Natural killer cell (primary cell): ENCODE measurements around the gene TMEM132D. TPM values are rescaled to one million over a fixed set of nuclear protein-coding genes. Genes with fewer than 3 reads are reported as not detected.

Experiments used
- ATAC-seq, 3 donors: fragments of 150-1000 bp in 2 of 3; fragments of 200-7000 bp in 1 of 3; cut with Tn5 transposase; 1 replicate in 1 of 3; 2 replicates in 2 of 3; pipeline ENCODE4 v1.10.0; 2021; ENCODE audit warnings: mild to moderate bottlenecking in 2 of 3, moderate library complexity in 2 of 3
- DNase-seq, 2 donors: peaks; one replicate each; pipeline versions ENCODE4 v3.0.0 to v3.0.0-alpha.2; 2013 to 2021; ENCODE audit warnings: mixed read lengths in 1 of 2
- H3K27ac ChIP-seq: one replicate; pipeline ENCODE4 v1.5.1; 2013; ENCODE audit warnings: mild to moderate bottlenecking, low read length
- H3K27me3 ChIP-seq: one replicate; pipeline ENCODE4 v1.6.1; 2013; ENCODE audit warnings: low read length; ENCODE audit not compliant: control insufficient read depth, insufficient read depth
- H3K36me3 ChIP-seq: one replicate; pipeline ENCODE4 v1.6.1; 2013; ENCODE audit warnings: low read length; ENCODE audit not compliant: control insufficient read depth, insufficient read depth
- H3K4me1 ChIP-seq: one replicate; pipeline ENCODE4 v1.6.1; 2013; ENCODE audit warnings: low read length; ENCODE audit not compliant: control insufficient read depth, insufficient read depth
- H3K4me3 ChIP-seq: one replicate; pipeline ENCODE4 v1.5.1; 2013; ENCODE audit warnings: low read length
- H3K9me3 ChIP-seq: one replicate; pipeline ENCODE4 v1.6.1; 2013; ENCODE audit warnings: low read length; ENCODE audit not compliant: control insufficient read depth, insufficient read depth
- H3K27ac Mint-ChIP-seq, 2 donors: one replicate each; pipeline ENCODE4 v1.8.0; 2022; ENCODE audit warnings: mild to moderate bottlenecking in 2 of 2, mixed read lengths in 2 of 2, moderate library complexity in 1 of 2
- H3K27me3 Mint-ChIP-seq, 2 donors: one replicate each; pipeline ENCODE4 v1.8.0; 2022; ENCODE audit warnings: low read depth in 2 of 2, mixed read lengths in 2 of 2
- H3K36me3 Mint-ChIP-seq: one replicate; pipeline ENCODE4 v1.8.0; 2022; ENCODE audit warnings: mixed read lengths
- H3K4me1 Mint-ChIP-seq, 2 donors: one replicate each; pipeline ENCODE4 v1.8.0; 2022; ENCODE audit warnings: mixed read lengths in 2 of 2
- H3K4me3 Mint-ChIP-seq: one replicate; pipeline ENCODE4 v1.8.0; 2022; ENCODE audit warnings: mild to moderate bottlenecking, moderate library complexity, mixed read lengths
- H3K9me3 Mint-ChIP-seq, 2 donors: one replicate each; pipeline ENCODE4 v1.8.0; 2022; ENCODE audit warnings: mixed read lengths in 2 of 2
- WGBS: methylation state at CpG from one replicate; pipeline ENCODE4 v1.1.7; 2013; ENCODE audit warnings: missing lambda C conversion rate; ENCODE audit not compliant: insufficient coverage; 5-methylcytosine and 5-hydroxymethylcytosine counted together
- intact Hi-C: fragments of 100-400 bp; cut with micrococcal nuclease; formaldehyde crosslinking; loops from one replicate; pipeline ENCODE4 v1.14.2; 2022
- total RNA-seq, 4 donors: library from RNA; stranded (reverse); fragments of 120-200 nt in 1 of 4; gene quantifications; one replicate each; pipeline versions ENCODE4 v1.2.3 to v1.2.4, GENCODE V29; 2013 to 2022
- TF ChIP-seq, protein P1 (sequence below): fragments of 200-600 bp; IDR thresholded peaks from one replicate; pipeline ENCODE4 v1.8.0; 2022; ENCODE audit warnings: antibody characterized with exemption

TMEM132D gene
- total RNA-seq, 3 donors from 2014 or later (not counting 1 experiment from before 2014, with no cell fraction given) = not detected

DNA sequence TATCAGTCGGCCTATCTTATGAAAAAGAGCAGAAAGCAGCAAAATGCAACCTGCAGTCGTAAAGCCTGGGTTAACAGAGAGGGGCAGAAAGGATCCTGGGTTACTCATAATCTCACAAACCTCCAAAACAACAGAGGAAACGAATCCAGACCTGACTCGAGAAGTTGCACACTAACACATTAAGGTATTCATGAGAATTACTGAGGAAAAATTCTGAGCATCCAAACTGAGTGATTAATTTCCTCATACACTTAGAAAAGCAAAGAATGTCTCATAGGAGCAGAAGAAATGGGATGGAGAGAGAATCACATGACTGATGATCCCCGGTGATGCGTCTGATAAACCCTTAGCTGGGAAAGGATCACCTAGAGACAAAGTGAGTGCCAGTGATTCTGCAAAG is 272.5 kb downstream of the TMEM132D start:
- H3K9me3 ChIP-seq = no peaks in the 10 kb centered on the region
- no peak overlapping the region for H3K4me3 Mint-ChIP-seq
- H3K27ac Mint-ChIP-seq = no peak overlapping the region
- ATAC-seq (no peak), DNase-seq (no peak)
- H3K36me3 Mint-ChIP-seq = no peaks in the 10 kb centered on the region
- no peaks in the 10 kb centered on the region for H3K9me3 Mint-ChIP-seq
- no peaks in the 10 kb centered on the region for H3K4me1 ChIP-seq
- intact Hi-C loops = no loop called here
- H3K4me3 ChIP-seq = no peak overlapping the region
- 72% methylated on average over 6 of the region's 6 CpGs for WGBS
- H3K27ac ChIP-seq = no peak overlapping the region
- peaks cover 0 to 20% of the 10 kb centered on the region in 2 donors for H3K27me3 Mint-ChIP-seq
- TF ChIP-seq, protein P1, sequence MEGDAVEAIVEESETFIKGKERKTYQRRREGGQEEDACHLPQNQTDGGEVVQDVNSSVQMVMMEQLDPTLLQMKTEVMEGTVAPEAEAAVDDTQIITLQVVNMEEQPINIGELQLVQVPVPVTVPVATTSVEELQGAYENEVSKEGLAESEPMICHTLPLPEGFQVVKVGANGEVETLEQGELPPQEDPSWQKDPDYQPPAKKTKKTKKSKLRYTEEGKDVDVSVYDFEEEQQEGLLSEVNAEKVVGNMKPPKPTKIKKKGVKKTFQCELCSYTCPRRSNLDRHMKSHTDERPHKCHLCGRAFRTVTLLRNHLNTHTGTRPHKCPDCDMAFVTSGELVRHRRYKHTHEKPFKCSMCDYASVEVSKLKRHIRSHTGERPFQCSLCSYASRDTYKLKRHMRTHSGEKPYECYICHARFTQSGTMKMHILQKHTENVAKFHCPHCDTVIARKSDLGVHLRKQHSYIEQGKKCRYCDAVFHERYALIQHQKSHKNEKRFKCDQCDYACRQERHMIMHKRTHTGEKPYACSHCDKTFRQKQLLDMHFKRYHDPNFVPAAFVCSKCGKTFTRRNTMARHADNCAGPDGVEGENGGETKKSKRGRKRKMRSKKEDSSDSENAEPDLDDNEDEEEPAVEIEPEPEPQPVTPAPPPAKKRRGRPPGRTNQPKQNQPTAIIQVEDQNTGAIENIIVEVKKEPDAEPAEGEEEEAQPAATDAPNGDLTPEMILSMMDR = no peak
- H3K36me3 ChIP-seq = no peaks in the 10 kb centered on the region
- H3K4me1 Mint-ChIP-seq = no peaks in the 10 kb centered on the region
- H3K27me3 ChIP-seq = no peaks in the 10 kb centered on the region

DNA sequence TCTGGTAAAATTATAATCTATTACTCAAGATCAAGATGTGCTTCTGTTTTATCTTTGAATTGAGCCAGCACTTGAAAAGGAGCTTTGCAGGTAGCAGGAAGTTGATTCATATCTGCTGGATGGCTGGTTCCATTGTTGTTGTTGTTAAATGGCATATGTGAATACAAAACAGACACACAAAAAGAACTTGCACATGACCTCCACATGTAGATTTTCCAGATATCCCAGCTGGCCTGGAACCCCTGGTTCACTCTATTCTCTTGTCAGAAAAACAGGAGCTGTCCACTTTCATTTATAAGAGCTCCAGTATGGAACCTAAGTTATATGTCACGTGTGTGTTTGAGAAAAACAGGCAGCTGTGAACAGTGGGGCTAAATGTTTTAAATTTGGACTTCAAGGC is 273.9 kb downstream of the TMEM132D start:
- DNase-seq (no peak), ATAC-seq (no peak)
- Mint-ChIP-seq H3K4me3 (no peak overlapping the region), H3K4me1 (no peaks in the 10 kb centered on the region), H3K9me3 (no peaks in the 10 kb centered on the region), H3K36me3 (no peaks in the 10 kb centered on the region), H3K27ac (no peak overlapping the region), H3K27me3 (peaks cover 0 to 20% of the 10 kb centered on the region in 2 donors)
- intact Hi-C loops = no loop called here
- Histone ChIP-seq H3K27ac (no peak overlapping the region), H3K27me3 (no peaks in the 10 kb centered on the region), H3K4me1 (no peaks in the 10 kb centered on the region), H3K4me3 (no peak overlapping the region), H3K36me3 (no peaks in the 10 kb centered on the region), H3K9me3 (no peaks in the 10 kb centered on the region)
- WGBS = 91% methylated on average over 1 of the region's 1 CpG
- TF ChIP-seq, protein P1 = no peak

DNA sequence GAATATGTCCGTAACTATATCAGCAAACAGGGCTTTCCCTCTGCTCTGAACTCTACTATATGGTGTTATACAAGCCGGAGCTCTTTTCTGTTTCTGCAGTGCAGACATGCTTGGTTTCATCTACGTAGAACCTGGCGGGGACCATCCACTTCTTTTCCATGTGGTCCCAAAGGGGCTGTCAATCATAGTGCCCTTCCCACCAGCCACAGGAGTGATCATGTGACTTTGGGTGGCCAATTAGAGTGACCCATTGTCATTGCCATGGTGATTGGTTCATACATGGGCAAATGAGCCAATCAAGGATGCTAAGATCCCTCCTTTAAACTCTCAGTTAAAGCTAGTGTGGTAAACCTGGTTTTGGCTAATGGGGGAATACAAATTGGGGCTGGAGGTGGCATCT is 281.3 kb downstream of the TMEM132D start:
- Mint-ChIP-seq H3K9me3 (peaks cover 2 to 3% of the 10 kb centered on the region in 2 donors), H3K27me3 (peaks cover 0 to 2% of the 10 kb centered on the region in 2 donors), H3K4me3 (no peak overlapping the region), H3K27ac (no peak overlapping the region), H3K36me3 (no peaks in the 10 kb centered on the region), H3K4me1 (no peaks in the 10 kb centered on the region)
- peaks cover 3% of the 10 kb centered on the region for H3K9me3 ChIP-seq
- no peaks in the 10 kb centered on the region for H3K4me1 ChIP-seq
- no peak overlapping the region for H3K27ac ChIP-seq
- ATAC-seq (no peak), DNase-seq (no peak)
- no peaks in the 10 kb centered on the region for H3K36me3 ChIP-seq
- intact Hi-C loops = no loop called here
- no peaks in the 10 kb centered on the region for H3K27me3 ChIP-seq
- WGBS = 87% methylated on average over 4 of the region's 4 CpGs
- H3K4me3 ChIP-seq = no peak overlapping the region
- TF ChIP-seq, protein P1 = no peak

- H3K27me3 ChIP-seq = no peaks in the 10 kb centered on the region
- intact Hi-C loops = no loop called here
- peaks cover 0 to 2% of the 10 kb centered on the region in 2 donors for H3K27me3 Mint-ChIP-seq
- ATAC-seq = no peak
- no peaks in the 10 kb centered on the region for H3K9me3 ChIP-seq
- DNase-seq = no peak
- H3K36me3 Mint-ChIP-seq = no peaks in the 10 kb centered on the region
- no peak overlapping the region for H3K27ac ChIP-seq
- H3K4me3 Mint-ChIP-seq = no peak overlapping the region
- peaks cover 3 to 4% of the 10 kb centered on the region in 2 donors for H3K9me3 Mint-ChIP-seq
- H3K27ac Mint-ChIP-seq = no peak overlapping the region
- TF ChIP-seq, protein P1 = no peak
- H3K36me3 ChIP-seq = no peaks in the 10 kb centered on the region
- H3K4me1 Mint-ChIP-seq = no peaks in the 10 kb centered on the region
- no peaks in the 10 kb centered on the region for H3K4me1 ChIP-seq
- WGBS = 82% methylated on average over 5 of the region's 5 CpGs
- H3K4me3 ChIP-seq = no peak overlapping the region
These were observed 284.6 kb downstream of the TMEM132D start for GRCh38 chr12:129619271-129619670.
